Body of pancreas (tissue), 4 donors: ENCODE measurements around the gene JMJD6. TPM values are rescaled to one million over a fixed set of nuclear protein-coding genes. Genes with fewer than 3 reads are reported as not detected.

Experiments
- ATAC-seq: fragments of 150-250 bp; one replicate; pipeline ENCODE4 v1.9.1; 2016
- DNase-seq, 4 donors: peaks; one replicate each; pipeline ENCODE4 v3.0.0-alpha.2; 2019
- H3K27ac ChIP-seq, 4 donors: fragments of 200-600 bp; sonication (generic); 1 replicate in 3 of 4; 2 replicates in 1 of 4; pipeline versions ENCODE4 v1.5.1 to v1.6.1; 2016 to 2019; ENCODE audit warnings: mild to moderate bottlenecking in 1 of 4, mixed read lengths in 1 of 4, moderate library complexity in 1 of 4
- H3K27me3 ChIP-seq, 2 donors: fragments of 200-600 bp; sonication (generic); one replicate each; pipeline ENCODE4 v1.6.0; 2016; ENCODE audit warnings: mild to moderate bottlenecking in 1 of 2
- H3K36me3 ChIP-seq, 2 donors: fragments of 200-600 bp; sonication (generic); replicated peaks in 1 of 2; 2 replicates each; pipeline ENCODE4 v1.5.1; 2016; ENCODE audit warnings: low read depth in 2 of 2; ENCODE audit not compliant: insufficient read depth in 1 of 2
- H3K4me1 ChIP-seq: fragments of 200-600 bp; sonication (generic); one replicate; pipeline ENCODE4 v1.6.0; 2016
- H3K4me3 ChIP-seq, 2 donors: fragments of 200-600 bp; sonication (generic); 1 replicate in 1 of 2; 2 replicates in 1 of 2; pipeline ENCODE4 v1.5.1; 2016 to 2019
- H3K9me3 ChIP-seq, 3 donors: fragments of 200-600 bp; sonication (generic); 1 replicate in 2 of 3; 2 replicates in 1 of 3; pipeline ENCODE4 v1.5.1; 2016
- POLR2A ChIP-seq, 3 donors: fragments of 450-650 bp; IDR thresholded peaks; one replicate each; pipeline ENCODE4 v1.6.1; 2016; ENCODE audit warnings: antibody characterized with exemption in 3 of 3, mild to moderate bottlenecking in 2 of 3
- WGBS, 2 donors: methylation state at CpG; one replicate each; pipeline ENCODE4 v1.1.5; 2017; 5-methylcytosine and 5-hydroxymethylcytosine counted together
- intact Hi-C: fragments of 100-400 bp; cut with DNase I; formaldehyde crosslinking; loops from one replicate; pipeline ENCODE4 v1.15.1; 2023
- total RNA-seq, 2 donors: library from RNA; depleted of rRNA; stranded (reverse); fragments of >200 nt; gene quantifications; one replicate each; pipeline ENCODE4 v1.1.0, GENCODE V29; 2016
- TF ChIP-seq, protein P1 (sequence below), 7 experiments: fragments of 450-650 bp in 4 of 7; fragments of 200-600 bp in 3 of 7; sonication (generic) in 3 of 7; IDR thresholded peaks; one replicate each; pipeline ENCODE4 v1.5.1; 2016 to 2019; ENCODE audit warnings: antibody characterized with exemption in 7 of 7

JMJD6 gene
- total RNA-seq, 2 donors from 2014 or later: 15.2 to 20.0 TPM

DNA sequence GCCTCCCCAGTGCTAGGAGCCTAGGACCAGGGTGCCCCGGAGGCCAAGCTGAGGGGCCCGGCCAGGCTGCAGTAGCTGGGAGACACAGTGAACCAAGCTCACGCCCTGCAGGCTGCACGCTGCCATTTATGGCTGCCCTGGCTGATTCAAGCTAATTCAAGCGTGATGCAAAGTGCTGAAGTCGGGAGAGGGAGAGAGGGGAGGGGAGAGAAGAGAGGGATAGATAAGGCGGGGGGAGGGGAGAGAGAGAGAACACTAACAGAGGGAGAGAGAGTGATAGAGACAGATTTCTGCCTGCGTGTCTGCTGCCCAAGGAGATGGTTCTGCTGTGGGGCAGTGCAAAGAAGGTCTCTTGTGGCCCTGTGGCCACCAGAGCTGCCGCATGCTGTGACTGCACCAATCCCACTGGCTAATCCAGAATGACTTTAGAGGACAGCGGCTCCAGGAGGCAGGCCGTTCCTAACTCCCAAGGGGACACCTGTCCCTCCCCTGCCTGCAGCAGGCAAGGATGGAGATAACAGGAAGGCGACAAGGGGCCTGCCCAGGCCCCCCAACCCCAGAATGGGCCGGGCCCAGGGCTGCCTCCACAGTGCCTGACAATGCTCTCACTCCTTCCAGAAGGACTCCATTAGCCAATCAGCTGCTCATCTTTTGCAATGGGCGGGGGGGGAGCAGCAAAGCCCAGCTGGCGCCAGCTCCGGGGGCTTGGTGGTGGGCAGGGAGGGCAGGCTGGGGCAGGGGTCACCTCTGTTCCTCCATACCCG lies 28.5 kb downstream of the JMJD6 start:
- WGBS, 2 donors: 75 to 77% methylated on average over 13 to 16 of the region's 17 CpGs
- DNase-seq (no peak), ATAC-seq (no peak)
- no peaks in the 10 kb centered on the region for H3K27me3 ChIP-seq
- peaks cover 19% of the 10 kb centered on the region for H3K4me1 ChIP-seq
- peak overlapping the region in 1 of 4 donors; percentile 18 for H3K27ac ChIP-seq
- no peak overlapping the region for H3K4me3 ChIP-seq
- intact Hi-C loops: no loop called here
- no peak for TF ChIP-seq POLR2A (IDR thresholded peaks at IDR 0.05)
- TF ChIP-seq, protein P1, sequence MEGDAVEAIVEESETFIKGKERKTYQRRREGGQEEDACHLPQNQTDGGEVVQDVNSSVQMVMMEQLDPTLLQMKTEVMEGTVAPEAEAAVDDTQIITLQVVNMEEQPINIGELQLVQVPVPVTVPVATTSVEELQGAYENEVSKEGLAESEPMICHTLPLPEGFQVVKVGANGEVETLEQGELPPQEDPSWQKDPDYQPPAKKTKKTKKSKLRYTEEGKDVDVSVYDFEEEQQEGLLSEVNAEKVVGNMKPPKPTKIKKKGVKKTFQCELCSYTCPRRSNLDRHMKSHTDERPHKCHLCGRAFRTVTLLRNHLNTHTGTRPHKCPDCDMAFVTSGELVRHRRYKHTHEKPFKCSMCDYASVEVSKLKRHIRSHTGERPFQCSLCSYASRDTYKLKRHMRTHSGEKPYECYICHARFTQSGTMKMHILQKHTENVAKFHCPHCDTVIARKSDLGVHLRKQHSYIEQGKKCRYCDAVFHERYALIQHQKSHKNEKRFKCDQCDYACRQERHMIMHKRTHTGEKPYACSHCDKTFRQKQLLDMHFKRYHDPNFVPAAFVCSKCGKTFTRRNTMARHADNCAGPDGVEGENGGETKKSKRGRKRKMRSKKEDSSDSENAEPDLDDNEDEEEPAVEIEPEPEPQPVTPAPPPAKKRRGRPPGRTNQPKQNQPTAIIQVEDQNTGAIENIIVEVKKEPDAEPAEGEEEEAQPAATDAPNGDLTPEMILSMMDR (IDR thresholded peaks at IDR 0.05): no peak
- no peaks in the 10 kb centered on the region for H3K36me3 ChIP-seq
- H3K9me3 ChIP-seq: no peaks in the 10 kb centered on the region

DNA sequence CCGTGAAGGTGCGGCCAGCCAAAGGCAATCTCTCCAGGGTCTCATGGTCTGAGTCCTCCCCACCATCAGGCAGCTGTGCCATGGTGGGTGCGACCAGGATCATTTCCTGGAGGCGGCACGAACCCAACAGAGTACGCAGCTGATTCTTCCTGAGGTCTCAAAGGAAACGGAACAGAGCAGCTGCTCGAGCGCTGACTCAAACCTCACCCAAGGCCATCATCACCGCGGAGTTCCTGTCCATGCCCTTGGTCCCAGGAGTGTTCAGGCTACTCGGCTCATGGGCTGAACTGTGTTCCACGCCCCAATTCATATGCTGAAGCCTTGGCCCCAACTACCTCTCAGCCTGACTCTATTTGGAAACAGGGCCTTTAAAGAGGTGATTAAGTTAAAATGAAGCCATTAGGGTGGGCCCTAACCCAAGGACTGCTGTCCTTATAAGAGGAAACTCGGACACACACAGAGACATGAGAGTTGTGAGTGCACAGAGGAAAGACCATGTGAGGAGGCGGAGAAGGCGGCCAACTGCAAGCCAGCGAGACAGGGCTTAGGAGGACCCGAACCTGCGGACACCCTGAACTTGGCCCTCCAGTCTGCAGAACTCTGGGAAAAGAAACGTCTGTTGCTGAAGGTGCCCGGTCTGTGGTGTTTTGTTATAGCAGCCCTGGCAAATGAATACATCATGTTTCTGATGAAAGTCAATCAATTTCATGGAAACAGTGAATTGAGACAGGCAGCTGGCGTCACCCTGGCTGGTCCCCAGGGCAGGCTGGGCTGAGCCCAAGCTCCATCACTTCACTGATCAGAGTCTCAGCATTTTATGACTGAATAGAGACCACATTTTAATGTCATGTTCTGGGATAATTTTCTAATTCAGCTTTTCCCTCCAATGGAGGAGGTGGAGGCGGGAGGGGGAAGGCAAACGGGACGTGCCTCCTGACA lies 29.4 kb downstream of the JMJD6 start:
- no peaks in the 10 kb centered on the region for H3K36me3 ChIP-seq
- DNase-seq: no peak
- H3K27ac ChIP-seq: peak overlapping the region in 2 of 4 donors; percentile 5 to 18
- H3K4me3 ChIP-seq: no peak overlapping the region
- no peak for TF ChIP-seq POLR2A (IDR thresholded peaks at IDR 0.05)
- intact Hi-C loops: no loop called here
- peak; percentile 36 for ATAC-seq
- 79 to 86% methylated on average over 18 to 25 of the region's 25 CpGs for WGBS, 2 donors
- H3K27me3 ChIP-seq: no peaks in the 10 kb centered on the region
- H3K4me1 ChIP-seq: peaks cover 19% of the 10 kb centered on the region
- H3K9me3 ChIP-seq: no peaks in the 10 kb centered on the region

DNA sequence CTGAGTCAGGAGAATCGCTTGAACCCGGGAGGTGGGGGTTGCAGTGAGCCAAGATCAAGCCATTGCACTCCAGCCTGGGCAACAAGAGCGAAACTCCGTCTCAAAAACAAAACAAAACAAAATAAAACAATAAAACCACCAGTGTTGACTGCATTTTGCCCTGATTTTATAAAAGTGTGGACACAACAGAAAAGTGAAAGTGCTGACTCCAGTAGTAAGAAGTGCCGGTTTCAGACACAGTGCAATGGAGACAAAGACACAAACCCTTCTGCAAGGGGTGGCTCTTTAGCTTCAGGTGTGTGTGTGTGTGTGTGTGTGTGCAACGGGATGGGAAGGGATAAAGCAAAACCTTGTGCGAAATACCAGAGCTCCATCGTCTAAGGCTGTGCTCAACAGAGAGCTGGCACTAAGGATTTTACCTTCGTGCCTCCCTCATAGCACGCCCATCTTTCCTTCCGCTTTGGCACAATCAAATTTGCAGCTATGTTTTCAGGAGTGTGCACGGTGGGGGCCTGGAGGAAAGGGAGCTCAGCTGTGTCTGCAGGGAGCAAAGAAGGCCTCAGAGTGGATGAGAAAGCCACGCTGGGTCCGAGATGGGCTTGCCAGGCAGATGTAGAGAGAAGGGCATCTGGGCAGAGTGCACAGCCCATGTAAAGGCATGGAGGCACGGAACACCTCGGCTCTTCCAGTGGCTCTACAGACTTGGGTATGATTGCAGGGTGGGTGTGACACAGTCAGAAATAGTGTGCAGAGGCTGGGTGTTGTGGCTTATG lies 31.2 kb downstream of the JMJD6 start:
- Histone ChIP-seq H3K36me3 (no peaks in the 10 kb centered on the region), H3K9me3 (no peaks in the 10 kb centered on the region), H3K27me3 (no peaks in the 10 kb centered on the region), H3K27ac (peak overlapping the region in 2 of 4 donors; percentile 5 to 39), H3K4me3 (no peak overlapping the region), H3K4me1 (peaks cover 6% of the 10 kb centered on the region)
- intact Hi-C loops: no loop called here
- 70 to 74% methylated on average over 16 of the region's 16 CpGs for WGBS, 2 donors
- ATAC-seq: no peak
- no peak for DNase-seq
- TF ChIP-seq, protein P1 (IDR thresholded peaks at IDR 0.05): no peak
- TF ChIP-seq POLR2A (IDR thresholded peaks at IDR 0.05): no peak

DNA sequence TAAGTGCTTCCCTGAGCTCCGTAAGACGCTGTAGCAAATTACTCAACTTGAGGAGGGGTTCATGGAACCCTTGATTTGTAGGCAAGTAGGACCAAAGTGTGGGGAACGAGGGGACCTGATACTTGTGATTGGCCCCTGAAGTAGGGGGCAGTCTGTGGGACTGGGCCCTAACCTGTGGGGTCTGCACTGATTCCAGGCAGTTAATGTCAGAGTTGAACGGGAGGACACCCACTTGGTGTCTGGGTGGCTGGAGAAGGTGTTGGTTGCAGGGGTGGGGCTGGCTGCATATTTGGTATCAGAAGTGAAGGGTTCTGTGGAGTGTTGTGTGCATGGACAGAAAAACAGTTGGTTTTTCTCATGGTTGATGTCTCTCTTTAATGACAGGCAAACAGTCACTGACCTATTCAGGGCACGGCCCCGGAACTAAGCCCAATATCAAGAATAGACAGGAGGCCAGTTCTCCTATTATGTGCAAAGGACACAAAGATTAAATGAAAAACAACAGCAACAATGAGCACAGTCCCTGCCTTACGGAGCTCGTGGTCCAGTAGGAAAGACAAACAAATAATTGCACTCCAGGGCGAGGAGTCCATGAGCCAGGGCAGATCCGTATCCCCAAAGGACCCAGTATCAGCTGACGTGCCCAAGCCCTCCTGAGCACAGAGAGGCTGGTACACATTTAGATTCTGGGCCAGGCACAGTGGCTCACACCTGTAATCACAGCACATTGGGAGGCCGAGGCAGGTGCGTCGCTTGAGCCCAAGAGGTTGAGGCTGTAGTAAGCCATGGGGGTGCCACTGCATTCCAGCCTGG lies 34.8 kb downstream of the JMJD6 start:
- DNase-seq: no peak
- no peak for ATAC-seq
- H3K4me1 ChIP-seq: peaks cover 13% of the 10 kb centered on the region

More for the DNA sequence above, 34.8 kb downstream of the JMJD6 start:
- WGBS, 2 donors: 82 to 90% methylated on average over 13 to 14 of the region's 14 CpGs
- intact Hi-C loops: no loop called here
- no peaks in the 10 kb centered on the region for H3K9me3 ChIP-seq
- H3K27ac ChIP-seq: no peak overlapping the region
- H3K27me3 ChIP-seq: no peaks in the 10 kb centered on the region
- no peaks in the 10 kb centered on the region for H3K36me3 ChIP-seq
- H3K4me3 ChIP-seq: no peak overlapping the region
- TF ChIP-seq, protein P1 (IDR thresholded peaks at IDR 0.05): no peak
- no peak for TF ChIP-seq POLR2A (IDR thresholded peaks at IDR 0.05)
